ENCODE data around the gene CDK19. TPM values are rescaled to one million over a fixed set of nuclear protein-coding genes. Genes with fewer than 3 reads are reported as not detected.

Gene CDK19
- total RNA-seq, 4 donors from 2014 or later, result 10.8 to 13.2 (median 12.1) TPM

- no peak for DNase-seq
- no peaks in the 10 kb centered on the region for H3K27me3 ChIP-seq
- no peak overlapping the region for H3K4me3 ChIP-seq
- no peak overlapping the region for H3K27ac ChIP-seq
- no peaks in the 10 kb centered on the region for H3K36me3 ChIP-seq
- 83% methylated on average over 4 to 5 of the region's 6 CpGs for WGBS, 2 donors
- TF ChIP-seq POLR2A (IDR thresholded peaks at IDR 0.05) (no peak), CTCF (IDR thresholded peaks at IDR 0.05) (no peak)
- no peaks in the 10 kb centered on the region for H3K9me3 ChIP-seq
- intact Hi-C loops (cut with DNase I), result loop anchor here (10.0 kb wide), 1 partner anchor 165 kb away; no protein-coding TSS in a partner anchor
- H3K4me1 ChIP-seq, result peaks cover 10 to 41% (median 11%) of the 10 kb centered on the region in 3 donors
These were observed 125.9 kb downstream of the CDK19 start for GRCh38 chr6:110689275-110689935.

GRCh38 chr6:110688661-110689268, 126.5 kb downstream of the CDK19 start:
- Histone ChIP-seq H3K27me3 (no peaks in the 10 kb centered on the region), H3K4me3 (no peak overlapping the region), H3K4me1 (peaks cover 10 to 40% (median 11%) of the 10 kb centered on the region in 3 donors), H3K36me3 (no peaks in the 10 kb centered on the region), H3K27ac (no peak overlapping the region), H3K9me3 (no peaks in the 10 kb centered on the region)
- intact Hi-C loops (cut with DNase I), result loop anchor here (10.0 kb wide), 1 partner anchor 164 kb away; no protein-coding TSS in a partner anchor
- no peak for DNase-seq
- TF ChIP-seq POLR2A (IDR thresholded peaks at IDR 0.05) (no peak), CTCF (IDR thresholded peaks at IDR 0.05) (peak in 1 of 6 experiments; percentile 6)
- 10 to 28% methylated on average over 3 to 4 of the region's 6 CpGs for whole genome bisulfite sequencing, 2 donors

- Histone ChIP-seq H3K27ac (no peak overlapping the region), H3K4me1 (peaks cover 10 to 34% (median 11%) of the 10 kb centered on the region in 3 donors), H3K27me3 (no peaks in the 10 kb centered on the region), H3K4me3 (no peak overlapping the region), H3K9me3 (no peaks in the 10 kb centered on the region), H3K36me3 (no peaks in the 10 kb centered on the region)
- intact Hi-C loops (cut with DNase I), result loop anchor here (10.0 kb wide), 1 partner anchor 163 kb away; no protein-coding TSS in a partner anchor
- TF ChIP-seq CTCF (IDR thresholded peaks at IDR 0.05), result no peak
- TF ChIP-seq POLR2A (IDR thresholded peaks at IDR 0.05), result no peak
- DNase-seq, result no peak
- 48 to 61% methylated on average over 1 of the region's 1 CpG for WGBS, 2 donors
These were observed 127.9 kb downstream of the CDK19 start for GRCh38 chr6:110687326-110687725.

GRCh38 chr6:110683241-110683640, 132.0 kb downstream of the CDK19 start:
- Histone ChIP-seq H3K9me3 (no peaks in the 10 kb centered on the region), H3K27ac (no peak overlapping the region), H3K4me3 (no peak overlapping the region), H3K36me3 (no peaks in the 10 kb centered on the region), H3K4me1 (peaks cover 0 to 27% (median under 1%) of the 10 kb centered on the region in 3 donors), H3K27me3 (no peaks in the 10 kb centered on the region)
- intact Hi-C loops (cut with DNase I), result loop anchor here (5.0 to 10.0 kb wide), 2 partner anchors 158 to 264 kb away; no protein-coding TSS in a partner anchor
- TF ChIP-seq CTCF (IDR thresholded peaks at IDR 0.05) (no peak), POLR2A (IDR thresholded peaks at IDR 0.05) (no peak)
- no peak for DNase-seq
- WGBS, 2 donors, result 84 to 93% methylated on average over 3 of the region's 3 CpGs

- 13 to 39% methylated on average over 1 of the region's 1 CpG for WGBS, 2 donors
These were observed 132.8 kb downstream of the CDK19 start for GRCh38 chr6:110682460-110682853.

More at GRCh38 chr6:110682460-110682853, 132.8 kb downstream of the CDK19 start:
- Histone ChIP-seq H3K4me1 (peaks cover 0 to 19% (median 0%) of the 10 kb centered on the region in 3 donors), H3K4me3 (no peak overlapping the region), H3K27me3 (no peaks in the 10 kb centered on the region), H3K27ac (no peak overlapping the region), H3K9me3 (no peaks in the 10 kb centered on the region), H3K36me3 (no peaks in the 10 kb centered on the region)
- no peak for TF ChIP-seq POLR2A (IDR thresholded peaks at IDR 0.05)
- peak; percentile 57 to 84 (median 72) for TF ChIP-seq CTCF (IDR thresholded peaks at IDR 0.05)
- intact Hi-C loops (cut with DNase I), result loop anchor here (5.0 to 10.0 kb wide), 2 partner anchors 158 to 265 kb away; no protein-coding TSS in a partner anchor
- DNase-seq, result no peak
